Fibroblast of lung (primary cell): ENCODE measurements around the gene METTL26. TPM values are rescaled to one million over a fixed set of nuclear protein-coding genes. Genes with fewer than 3 reads are reported as not detected.

Source experiments
- DNase-seq, 2 donors: peaks; one replicate each; pipeline versions ENCODE4 v3.0.0 to v3.0.0-alpha.2; 2010; ENCODE audit warnings: low read depth in 2 of 2
- H2AFZ ChIP-seq: 2 replicates; pipeline ENCODE4 v1.5.1; 2012; ENCODE audit warnings: low read length, control low read depth, inconsistent platforms
- H3K27ac ChIP-seq: 2 replicates; pipeline ENCODE4 v1.5.1; 2011; ENCODE audit warnings: low read length, control low read depth; ENCODE audit not compliant: insufficient read depth
- H3K27me3 ChIP-seq: 2 replicates; pipeline ENCODE4 v1.5.1; 2011; ENCODE audit warnings: mild to moderate bottlenecking, low read length; ENCODE audit not compliant: control insufficient read depth, insufficient read depth
- H3K36me3 ChIP-seq: 2 replicates; pipeline ENCODE4 v1.5.1; 2011; ENCODE audit warnings: low read length; ENCODE audit not compliant: control insufficient read depth, insufficient read depth
- H3K4me1 ChIP-seq: 2 replicates; pipeline ENCODE4 v1.5.1; 2011; ENCODE audit warnings: low read length; ENCODE audit not compliant: control insufficient read depth, insufficient read depth; ENCODE audit errors: extremely low read depth
- H3K4me2 ChIP-seq: 2 replicates; pipeline ENCODE4 v1.5.1; 2011; ENCODE audit warnings: low read length, control low read depth; ENCODE audit not compliant: insufficient read depth; ENCODE audit errors: extremely low read depth
- H3K4me3 ChIP-seq, 4 experiments: fragments of 200-600 bp in 1 of 4; sonication (generic) in 1 of 4; replicated peaks in 1 of 4; 2 replicates each; pipeline ENCODE4 v1.5.1; 2011 to 2016; ENCODE audit warnings: low read length in 4 of 4, low read depth in 3 of 4, mild to moderate bottlenecking in 3 of 4, control low read depth in 2 of 4, inconsistent platforms in 1 of 4, mixed read lengths in 1 of 4; ENCODE audit not compliant: insufficient read depth in 1 of 4; ENCODE audit errors: control extremely low read depth in 1 of 4
- H3K79me2 ChIP-seq: 2 replicates; pipeline ENCODE4 v1.5.1; 2012; ENCODE audit warnings: mild to moderate bottlenecking, low read length, inconsistent platforms; ENCODE audit not compliant: control insufficient read depth, insufficient read depth
- H3K9ac ChIP-seq: 2 replicates; pipeline ENCODE4 v1.5.1; 2011; ENCODE audit warnings: mild to moderate bottlenecking, low read length, control low read depth; ENCODE audit not compliant: insufficient read depth
- H3K9me3 ChIP-seq: 2 replicates; pipeline ENCODE4 v1.5.1; 2012; ENCODE audit warnings: low read depth, low read length; ENCODE audit not compliant: control insufficient read depth, insufficient read depth
- H4K20me1 ChIP-seq: 2 replicates; pipeline ENCODE4 v1.5.1; 2011; ENCODE audit warnings: low read length; ENCODE audit not compliant: control insufficient read depth, insufficient read depth; ENCODE audit errors: extremely low read depth
- EZH2 ChIP-seq: IDR thresholded peaks from 2 replicates; pipeline ENCODE4 v1.5.1; 2012; ENCODE audit warnings: low read length, control low read depth, mild to moderate bottlenecking; ENCODE audit errors: missing control alignments
- polyA plus RNA-seq, 2 donors: library from polyadenylated mRNA; depleted of rRNA in 1 of 2; stranded (reverse) in 1 of 2; unstranded in 1 of 2; fragments of >200 nt; gene quantifications; 2 replicates each; pipeline ENCODE4 v1.2.1, GENCODE V29; 2011 to 2012; ENCODE audit warnings: missing spikeins in 1 of 2
- total RNA-seq: library from RNA; depleted of rRNA; stranded (reverse); fragments of >200 nt; gene quantifications from 2 replicates; pipeline ENCODE4 v1.2.1, GENCODE V29; 2014
- TF ChIP-seq, protein P1 (sequence below), 2 donors: IDR thresholded peaks in 1 of 2; conservative IDR thresholded peaks in 1 of 2; 1 replicate in 1 of 2; 2 replicates in 1 of 2; pipeline ENCODE4 v1.5.1; 2011 to 2012; ENCODE audit warnings: low read length in 2 of 2, control low read depth in 1 of 2, inconsistent platforms in 1 of 2, low read depth in 1 of 2, mild to moderate bottlenecking in 1 of 2

The METTL26 gene
- total and polyA plus RNA-seq, 2 donors (not counting 1 experiment from before 2014, with no cell fraction given): 39.2 to 71.7 TPM

DNA sequence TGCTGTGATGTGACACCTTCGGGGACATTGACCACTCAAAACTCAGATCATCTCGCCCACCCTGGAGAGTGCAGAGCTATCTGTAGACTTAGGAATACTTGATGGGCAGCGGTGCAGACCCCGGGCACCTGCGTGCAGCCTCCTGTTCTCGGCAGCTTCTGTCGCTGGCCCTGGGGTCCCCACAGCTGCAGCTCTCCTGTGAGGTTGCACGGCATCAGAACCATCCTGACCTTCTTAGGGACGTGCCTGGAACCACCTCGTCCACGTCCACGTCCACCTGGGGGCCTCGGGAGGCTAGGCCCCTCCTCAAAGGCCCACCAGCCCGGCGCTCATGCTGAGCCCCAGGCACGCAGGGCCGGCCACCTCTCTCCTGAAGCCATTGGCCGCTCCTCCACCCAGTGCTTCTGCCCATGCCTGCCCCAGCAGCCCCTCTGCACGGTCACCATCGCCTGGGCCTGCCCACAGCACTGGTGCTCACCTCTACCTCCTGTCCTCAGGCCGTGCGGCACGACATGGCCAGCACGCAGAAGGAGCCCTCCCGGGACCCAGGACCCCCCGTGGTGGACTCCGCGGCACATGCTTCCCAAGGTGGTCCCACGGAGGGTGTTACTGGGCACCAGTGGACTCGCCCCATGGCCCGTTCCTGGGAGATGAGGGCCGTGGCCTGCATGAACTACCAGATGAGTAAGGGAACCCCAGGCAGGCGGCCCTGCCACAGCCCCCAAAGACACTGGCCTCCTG is 7.6 kb downstream of the METTL26 start:
- no peak for DNase-seq
- no peaks in the 10 kb centered on the region for H3K79me2 ChIP-seq
- TF ChIP-seq, protein P1, sequence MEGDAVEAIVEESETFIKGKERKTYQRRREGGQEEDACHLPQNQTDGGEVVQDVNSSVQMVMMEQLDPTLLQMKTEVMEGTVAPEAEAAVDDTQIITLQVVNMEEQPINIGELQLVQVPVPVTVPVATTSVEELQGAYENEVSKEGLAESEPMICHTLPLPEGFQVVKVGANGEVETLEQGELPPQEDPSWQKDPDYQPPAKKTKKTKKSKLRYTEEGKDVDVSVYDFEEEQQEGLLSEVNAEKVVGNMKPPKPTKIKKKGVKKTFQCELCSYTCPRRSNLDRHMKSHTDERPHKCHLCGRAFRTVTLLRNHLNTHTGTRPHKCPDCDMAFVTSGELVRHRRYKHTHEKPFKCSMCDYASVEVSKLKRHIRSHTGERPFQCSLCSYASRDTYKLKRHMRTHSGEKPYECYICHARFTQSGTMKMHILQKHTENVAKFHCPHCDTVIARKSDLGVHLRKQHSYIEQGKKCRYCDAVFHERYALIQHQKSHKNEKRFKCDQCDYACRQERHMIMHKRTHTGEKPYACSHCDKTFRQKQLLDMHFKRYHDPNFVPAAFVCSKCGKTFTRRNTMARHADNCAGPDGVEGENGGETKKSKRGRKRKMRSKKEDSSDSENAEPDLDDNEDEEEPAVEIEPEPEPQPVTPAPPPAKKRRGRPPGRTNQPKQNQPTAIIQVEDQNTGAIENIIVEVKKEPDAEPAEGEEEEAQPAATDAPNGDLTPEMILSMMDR (conservative IDR thresholded peaks at IDR 0.05 in 1 of 2, IDR thresholded peaks at IDR 0.05 in 1 of 2; ENCODE audit: low read depth in 1 of 2, low read length in 2 of 2): no peak
- no peak for TF ChIP-seq EZH2
- H3K27ac ChIP-seq: no peak overlapping the region
- no peak overlapping the region for H3K4me3 ChIP-seq
- no peaks in the 10 kb centered on the region for H3K9me3 ChIP-seq
- H3K36me3 ChIP-seq: peaks cover 12% of the 10 kb centered on the region
- H3K9ac ChIP-seq: no peak overlapping the region
- no peak overlapping the region for H3K4me2 ChIP-seq
- no peak overlapping the region for H2AFZ ChIP-seq
- H3K27me3 ChIP-seq: no peaks in the 10 kb centered on the region
- peaks cover 2% of the 10 kb centered on the region for H3K4me1 ChIP-seq
- no peaks in the 10 kb centered on the region for H4K20me1 ChIP-seq

- DNase-seq: peak in 1 of 2 donors; percentile 54
These were observed 8.5 kb downstream of the METTL26 start for GRCh38 chr16:627454-628239.

More at GRCh38 chr16:627454-628239, 8.5 kb downstream of the METTL26 start:
- peaks cover 9% of the 10 kb centered on the region for H3K36me3 ChIP-seq
- H2AFZ ChIP-seq: no peak overlapping the region
- no peaks in the 10 kb centered on the region for H3K79me2 ChIP-seq
- no peaks in the 10 kb centered on the region for H4K20me1 ChIP-seq
- H3K27ac ChIP-seq: peak overlapping the region; percentile 34
- no peaks in the 10 kb centered on the region for H3K9me3 ChIP-seq
- H3K4me2 ChIP-seq: no peak overlapping the region
- H3K4me3 ChIP-seq: no peak overlapping the region
- H3K27me3 ChIP-seq: no peaks in the 10 kb centered on the region
- no peak overlapping the region for H3K9ac ChIP-seq
- TF ChIP-seq EZH2: no peak
- TF ChIP-seq, protein P1 (conservative IDR thresholded peaks at IDR 0.05 in 1 of 2, IDR thresholded peaks at IDR 0.05 in 1 of 2; ENCODE audit: low read depth in 1 of 2, low read length in 2 of 2): no peak
- peaks cover 2% of the 10 kb centered on the region for H3K4me1 ChIP-seq
